Measurements from ENCODE around the gene ALKBH5.

ALKBH5 gene

DNA sequence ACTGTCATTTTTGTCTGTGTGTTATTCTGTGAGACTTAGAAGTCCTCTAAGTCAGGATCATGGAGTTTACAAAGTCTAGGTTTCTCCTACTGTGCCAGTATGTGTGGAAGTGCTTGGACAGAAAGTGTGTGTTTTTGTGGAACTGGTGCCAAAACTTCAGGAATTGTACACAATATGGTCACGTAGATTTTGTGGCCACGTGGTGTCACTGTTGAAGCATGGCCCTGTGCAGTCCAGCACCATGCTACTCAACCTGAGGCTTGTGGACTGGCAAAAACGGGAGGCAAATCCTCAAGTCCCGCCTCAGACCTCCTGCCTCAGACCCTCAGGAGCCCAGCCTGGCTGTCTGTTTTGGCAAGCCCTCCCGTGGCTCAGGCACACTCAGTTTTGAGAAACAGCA lies 16.7 kb upstream of the ALKBH5 start:
- no peak overlapping the region for H3K4me3 ChIP-seq (ENCODE audit: severe bottlenecking)
- no peaks in the 10 kb centered on the region for H3K4me1 ChIP-seq (ENCODE audit: insufficient read depth, poor library complexity, severe bottlenecking)
- no peak overlapping the region for H3K27ac ChIP-seq (ENCODE audit: poor library complexity, severe bottlenecking)
- ATAC-seq (ENCODE audit: low read depth) (0 out of 3 replicates have a peak, but pooled peaks have one; percentile 34), DNase-seq (ENCODE audit: low spot score) (no peak)
- H3K27me3 ChIP-seq (ENCODE audit: insufficient read depth, poor library complexity, severe bottlenecking): no peaks in the 10 kb centered on the region
- H3K36me3 ChIP-seq (ENCODE audit: low read depth): no peaks in the 10 kb centered on the region
- H3K9me3 ChIP-seq (ENCODE audit: severe bottlenecking): no peaks in the 10 kb centered on the region
- TF ChIP-seq, protein P1, sequence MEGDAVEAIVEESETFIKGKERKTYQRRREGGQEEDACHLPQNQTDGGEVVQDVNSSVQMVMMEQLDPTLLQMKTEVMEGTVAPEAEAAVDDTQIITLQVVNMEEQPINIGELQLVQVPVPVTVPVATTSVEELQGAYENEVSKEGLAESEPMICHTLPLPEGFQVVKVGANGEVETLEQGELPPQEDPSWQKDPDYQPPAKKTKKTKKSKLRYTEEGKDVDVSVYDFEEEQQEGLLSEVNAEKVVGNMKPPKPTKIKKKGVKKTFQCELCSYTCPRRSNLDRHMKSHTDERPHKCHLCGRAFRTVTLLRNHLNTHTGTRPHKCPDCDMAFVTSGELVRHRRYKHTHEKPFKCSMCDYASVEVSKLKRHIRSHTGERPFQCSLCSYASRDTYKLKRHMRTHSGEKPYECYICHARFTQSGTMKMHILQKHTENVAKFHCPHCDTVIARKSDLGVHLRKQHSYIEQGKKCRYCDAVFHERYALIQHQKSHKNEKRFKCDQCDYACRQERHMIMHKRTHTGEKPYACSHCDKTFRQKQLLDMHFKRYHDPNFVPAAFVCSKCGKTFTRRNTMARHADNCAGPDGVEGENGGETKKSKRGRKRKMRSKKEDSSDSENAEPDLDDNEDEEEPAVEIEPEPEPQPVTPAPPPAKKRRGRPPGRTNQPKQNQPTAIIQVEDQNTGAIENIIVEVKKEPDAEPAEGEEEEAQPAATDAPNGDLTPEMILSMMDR (IDR thresholded peaks at IDR 0.05; ENCODE audit: poor library complexity, severe bottlenecking): peak; percentile 23

DNA sequence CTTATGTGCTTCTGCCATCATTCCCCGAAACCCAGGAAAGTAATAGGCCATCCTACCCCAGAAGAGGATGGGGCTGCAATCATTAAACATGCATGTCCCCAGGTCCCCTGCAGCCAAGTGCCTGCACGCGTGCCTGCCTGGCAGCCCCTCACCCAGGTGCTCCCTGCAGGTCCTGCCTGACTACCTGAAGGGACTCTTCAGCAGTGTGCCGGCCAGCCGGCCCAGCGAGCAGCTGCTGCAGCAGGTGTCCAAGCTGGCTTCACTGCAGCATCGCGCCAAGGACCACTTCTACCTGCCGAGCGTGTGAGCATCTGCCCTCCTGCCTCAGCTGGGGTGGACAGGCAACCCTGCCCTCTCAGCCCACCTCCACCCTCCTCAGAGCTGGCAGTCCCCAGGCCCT lies 16.2 kb upstream of the ALKBH5 start:
- no peak overlapping the region for H3K27ac ChIP-seq (ENCODE audit: poor library complexity, severe bottlenecking)
- H3K4me3 ChIP-seq (ENCODE audit: severe bottlenecking): no peak overlapping the region
- no peaks in the 10 kb centered on the region for H3K4me1 ChIP-seq (ENCODE audit: insufficient read depth, poor library complexity, severe bottlenecking)
- TF ChIP-seq, protein P1 (IDR thresholded peaks at IDR 0.05; ENCODE audit: poor library complexity, severe bottlenecking): no peak
- H3K9me3 ChIP-seq (ENCODE audit: severe bottlenecking): no peaks in the 10 kb centered on the region
- ATAC-seq (ENCODE audit: low read depth) (no peak), DNase-seq (ENCODE audit: low spot score) (no peak)
- H3K27me3 ChIP-seq (ENCODE audit: insufficient read depth, poor library complexity, severe bottlenecking): no peaks in the 10 kb centered on the region
- no peaks in the 10 kb centered on the region for H3K36me3 ChIP-seq (ENCODE audit: low read depth)

DNA sequence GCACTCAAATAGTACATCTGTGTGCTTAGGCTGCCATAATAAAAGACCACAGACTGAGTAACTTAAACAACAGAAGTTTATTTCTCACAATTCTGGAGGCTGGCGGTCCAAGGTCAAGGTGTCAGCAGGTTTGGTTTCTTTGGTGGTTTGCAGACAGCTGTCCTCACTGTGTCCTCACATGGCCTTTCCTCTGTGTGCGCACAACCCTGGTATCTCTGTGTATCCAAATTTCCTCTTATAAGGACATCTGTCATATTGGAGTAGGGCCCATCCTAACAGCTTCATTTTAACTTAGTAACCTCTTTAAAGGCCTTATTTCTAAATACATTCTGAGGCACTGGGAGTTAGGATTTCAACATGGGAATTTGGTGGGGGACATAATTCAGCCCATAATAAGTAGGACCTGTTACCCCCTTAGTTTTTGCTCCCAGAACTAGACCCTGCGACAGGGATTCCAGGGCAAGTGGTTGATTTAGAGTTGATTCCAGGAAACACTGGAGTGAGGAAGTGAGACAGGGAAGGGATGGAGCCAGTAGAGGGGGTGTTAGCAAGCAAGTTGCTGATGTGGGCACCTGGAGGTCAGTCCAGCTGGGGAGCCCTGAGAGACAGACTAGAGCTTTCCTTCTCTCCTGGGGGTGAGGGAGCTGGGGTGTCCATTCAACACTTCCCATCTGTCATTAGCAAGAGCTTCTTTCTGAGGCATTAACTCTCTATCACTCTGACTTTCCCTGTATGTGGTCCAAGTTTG lies 10.9 kb upstream of the ALKBH5 start:
- no peak overlapping the region for H3K4me3 ChIP-seq (ENCODE audit: severe bottlenecking)
- TF ChIP-seq, protein P1 (IDR thresholded peaks at IDR 0.05; ENCODE audit: poor library complexity, severe bottlenecking): no peak
- no peaks in the 10 kb centered on the region for H3K27me3 ChIP-seq (ENCODE audit: insufficient read depth, poor library complexity, severe bottlenecking)
- no peak overlapping the region for H3K27ac ChIP-seq (ENCODE audit: poor library complexity, severe bottlenecking)
- DNase-seq (ENCODE audit: low spot score) (no peak), ATAC-seq (ENCODE audit: low read depth) (no peak)
- H3K9me3 ChIP-seq (ENCODE audit: severe bottlenecking): no peaks in the 10 kb centered on the region
- H3K4me1 ChIP-seq (ENCODE audit: insufficient read depth, poor library complexity, severe bottlenecking): no peaks in the 10 kb centered on the region
- H3K36me3 ChIP-seq (ENCODE audit: low read depth): no peaks in the 10 kb centered on the region

DNA sequence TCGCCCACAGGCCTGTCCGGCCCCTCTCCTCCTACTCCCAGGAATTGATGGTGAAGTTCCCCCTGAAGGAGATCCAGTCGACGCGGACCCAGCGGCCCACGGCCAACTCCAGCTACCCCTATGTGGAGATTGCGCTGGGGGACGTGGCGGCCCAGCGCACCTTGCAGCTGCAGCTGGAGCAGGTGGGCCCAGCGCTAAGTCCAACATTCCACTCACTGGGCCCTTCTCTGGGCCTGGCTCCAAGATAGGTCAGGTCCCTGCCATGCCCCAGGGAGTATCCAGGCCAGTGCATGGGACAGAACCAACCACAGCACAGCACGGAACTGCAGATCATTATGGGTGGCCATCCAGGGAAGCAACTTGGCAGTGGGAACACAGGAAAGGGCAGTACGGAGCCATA lies 9.9 kb upstream of the ALKBH5 start:
- Histone ChIP-seq H3K9me3 (ENCODE audit: severe bottlenecking) (no peaks in the 10 kb centered on the region), H3K4me1 (ENCODE audit: insufficient read depth, poor library complexity, severe bottlenecking) (no peaks in the 10 kb centered on the region), H3K4me3 (ENCODE audit: severe bottlenecking) (no peak overlapping the region), H3K27me3 (ENCODE audit: insufficient read depth, poor library complexity, severe bottlenecking) (no peaks in the 10 kb centered on the region), H3K36me3 (ENCODE audit: low read depth) (no peaks in the 10 kb centered on the region), H3K27ac (ENCODE audit: poor library complexity, severe bottlenecking) (no peak overlapping the region)
- ATAC-seq (ENCODE audit: low read depth) (no peak), DNase-seq (ENCODE audit: low spot score) (no peak)
- TF ChIP-seq, protein P1 (IDR thresholded peaks at IDR 0.05; ENCODE audit: poor library complexity, severe bottlenecking): no peak

DNA sequence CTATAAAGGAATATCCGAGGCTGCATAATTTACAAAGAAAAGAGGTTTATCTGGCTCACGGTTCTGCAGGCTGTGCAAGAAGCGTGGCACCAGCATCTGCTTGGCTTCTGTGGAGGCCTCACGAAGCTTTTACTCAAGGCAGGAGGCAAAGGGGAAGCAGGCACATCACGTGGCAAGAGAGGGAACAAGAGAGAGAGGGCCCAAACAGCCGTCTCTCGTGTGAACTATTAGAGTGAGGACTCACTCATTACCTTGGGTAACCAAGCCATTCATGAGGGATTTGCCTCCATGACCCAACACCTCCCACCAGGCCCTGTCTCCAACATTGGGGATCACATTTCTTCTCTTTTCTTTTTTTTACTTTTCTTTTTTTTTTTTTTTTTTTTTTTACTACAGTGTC lies 7.5 kb upstream of the ALKBH5 start:
- DNase-seq (ENCODE audit: low spot score) (no peak), ATAC-seq (ENCODE audit: low read depth) (no peak)
- Histone ChIP-seq H3K27ac (ENCODE audit: poor library complexity, severe bottlenecking) (no peak overlapping the region), H3K36me3 (ENCODE audit: low read depth) (no peaks in the 10 kb centered on the region), H3K4me1 (ENCODE audit: insufficient read depth, poor library complexity, severe bottlenecking) (no peaks in the 10 kb centered on the region), H3K27me3 (ENCODE audit: insufficient read depth, poor library complexity, severe bottlenecking) (no peaks in the 10 kb centered on the region), H3K4me3 (ENCODE audit: severe bottlenecking) (no peak overlapping the region), H3K9me3 (ENCODE audit: severe bottlenecking) (no peaks in the 10 kb centered on the region)
- TF ChIP-seq, protein P1 (IDR thresholded peaks at IDR 0.05; ENCODE audit: poor library complexity, severe bottlenecking): no peak

Data from RWPE2 (cell line).